OCI-LY1 (cell line): Measurements from ENCODE around the gene NHERF2.

Experiments used
- EZH2 ChIP-seq: fragments of 200-600 bp; sonication (generic), shearing (Covaris generic); IDR thresholded peaks from 2 replicates; pipeline ENCODE4 v1.8.0; 2017; ENCODE audit warnings: borderline replicate concordance, mixed run types, mild to moderate bottlenecking, antibody characterized with exemption, low read length, moderate library complexity, mixed read lengths
- TF ChIP-seq, protein P1 (sequence below): fragments of 200-600 bp; sonication (generic), shearing (Covaris generic); IDR thresholded peaks from 2 replicates; pipeline ENCODE4 v1.5.1; 2017; ENCODE audit warnings: mild to moderate bottlenecking, antibody characterized with exemption, low read length, moderate library complexity, mixed read lengths

DNA sequence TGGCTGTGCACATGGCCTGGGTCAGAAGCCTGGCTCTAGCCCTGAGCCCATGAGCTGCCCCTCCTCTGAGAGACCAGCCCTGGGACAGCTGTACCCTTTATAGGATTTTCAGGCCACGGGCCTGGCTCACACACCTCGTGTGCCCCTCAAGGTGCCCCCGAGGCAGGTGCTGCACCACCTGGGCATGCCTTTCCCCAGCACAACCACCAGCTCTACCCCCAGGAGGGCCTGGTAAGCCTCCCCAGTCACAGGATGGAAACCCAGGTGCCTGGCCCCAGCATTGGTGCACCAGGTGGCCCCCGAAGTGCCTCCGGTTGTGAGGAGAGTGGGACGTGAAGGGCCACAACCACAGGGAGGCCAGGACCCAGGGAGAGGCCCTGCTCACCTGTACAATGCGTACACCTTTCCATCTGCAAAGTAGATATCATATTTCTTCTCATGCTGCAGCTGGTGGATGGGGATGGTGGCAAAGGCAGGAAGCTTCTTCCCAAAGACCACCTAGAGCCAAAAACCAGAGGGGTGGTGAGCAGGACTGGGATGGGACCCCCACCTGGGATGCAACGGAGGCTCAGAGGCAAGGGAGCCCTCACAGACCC, 23.4 kb upstream of the NHERF2 start:
- TF ChIP-seq, protein P1, sequence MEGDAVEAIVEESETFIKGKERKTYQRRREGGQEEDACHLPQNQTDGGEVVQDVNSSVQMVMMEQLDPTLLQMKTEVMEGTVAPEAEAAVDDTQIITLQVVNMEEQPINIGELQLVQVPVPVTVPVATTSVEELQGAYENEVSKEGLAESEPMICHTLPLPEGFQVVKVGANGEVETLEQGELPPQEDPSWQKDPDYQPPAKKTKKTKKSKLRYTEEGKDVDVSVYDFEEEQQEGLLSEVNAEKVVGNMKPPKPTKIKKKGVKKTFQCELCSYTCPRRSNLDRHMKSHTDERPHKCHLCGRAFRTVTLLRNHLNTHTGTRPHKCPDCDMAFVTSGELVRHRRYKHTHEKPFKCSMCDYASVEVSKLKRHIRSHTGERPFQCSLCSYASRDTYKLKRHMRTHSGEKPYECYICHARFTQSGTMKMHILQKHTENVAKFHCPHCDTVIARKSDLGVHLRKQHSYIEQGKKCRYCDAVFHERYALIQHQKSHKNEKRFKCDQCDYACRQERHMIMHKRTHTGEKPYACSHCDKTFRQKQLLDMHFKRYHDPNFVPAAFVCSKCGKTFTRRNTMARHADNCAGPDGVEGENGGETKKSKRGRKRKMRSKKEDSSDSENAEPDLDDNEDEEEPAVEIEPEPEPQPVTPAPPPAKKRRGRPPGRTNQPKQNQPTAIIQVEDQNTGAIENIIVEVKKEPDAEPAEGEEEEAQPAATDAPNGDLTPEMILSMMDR = no peak
- TF ChIP-seq EZH2 = no peak
